Myocyte (in vitro differentiated cells): ENCODE results near the gene ITSN1. TPM values are rescaled to one million over a fixed set of nuclear protein-coding genes. Genes with fewer than 3 reads are reported as not detected.

Source experiments
- DNase-seq: peaks from one replicate; pipeline ENCODE4 v3.0.0-alpha.2; 2012; ENCODE audit warnings: low read depth
- total RNA-seq: library from RNA; depleted of rRNA; stranded (reverse); fragments of >200 nt; gene quantifications from 2 replicates; pipeline ENCODE4 v1.2.3, GENCODE V29; 2014

Gene ITSN1
- total RNA-seq, 1 donor from 2014 or later = 32.2 TPM

GRCh38 chr21:33677450-33677849 is 35.1 kb downstream of the ITSN1 start:
- no peak for DNase-seq

GRCh38 chr21:33680870-33681269 is 38.6 kb downstream of the ITSN1 start:
- no peak for DNase-seq

DNA sequence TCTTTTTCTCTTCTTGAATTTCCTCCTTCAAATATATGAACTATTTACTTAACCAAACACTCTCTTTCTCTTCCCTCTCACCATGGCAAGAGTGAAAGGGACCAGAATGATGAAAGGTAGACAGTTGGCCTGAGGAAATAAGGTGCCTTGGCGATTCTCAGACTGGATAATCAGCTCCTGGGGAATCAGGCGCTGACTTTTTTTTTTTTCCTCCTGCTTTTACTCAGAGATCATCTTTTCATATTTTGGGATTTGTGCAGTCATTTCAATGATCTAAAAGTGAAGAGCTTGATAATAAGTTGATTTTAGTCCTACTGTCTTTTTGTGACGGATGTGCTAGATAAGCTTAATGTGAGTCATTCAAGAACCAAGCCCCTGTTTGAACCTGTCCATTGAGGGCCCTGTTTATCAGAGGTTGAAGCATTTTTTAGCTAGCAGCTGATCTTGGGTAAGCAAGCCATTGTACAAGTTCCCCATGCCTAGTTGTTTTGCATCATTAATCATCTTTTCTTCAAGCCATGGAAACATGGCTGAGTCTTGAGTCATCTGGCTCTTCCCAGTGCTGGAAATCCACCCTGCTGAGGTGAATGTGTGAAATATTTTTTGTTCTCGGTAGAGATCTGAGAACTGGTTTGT is 40.8 kb downstream of the ITSN1 start:
- peak; percentile 78 for DNase-seq

DNA sequence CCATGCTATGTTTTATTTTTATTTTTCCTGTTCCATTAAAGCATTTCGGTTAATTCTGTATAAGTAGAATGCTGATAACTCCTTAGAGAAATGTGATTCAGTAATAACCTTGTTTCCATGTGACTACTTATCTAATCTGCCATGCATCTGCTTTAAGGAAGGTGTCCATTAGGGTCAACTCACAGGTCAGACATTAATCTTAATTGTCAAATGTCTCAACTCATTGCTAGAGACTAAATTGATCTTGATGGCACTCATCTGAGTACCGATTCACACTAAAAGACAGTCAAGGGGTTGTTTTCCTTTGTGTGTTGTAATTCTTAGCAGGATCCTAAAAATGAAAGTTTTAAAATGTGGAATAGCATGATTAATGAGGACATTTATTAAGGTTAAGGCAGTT is 41.8 kb downstream of the ITSN1 start:
- no peak for DNase-seq

- DNase-seq = no peak
Observed at GRCh38 chr21:33684923-33685560, 42.7 kb downstream of the ITSN1 start.

DNA sequence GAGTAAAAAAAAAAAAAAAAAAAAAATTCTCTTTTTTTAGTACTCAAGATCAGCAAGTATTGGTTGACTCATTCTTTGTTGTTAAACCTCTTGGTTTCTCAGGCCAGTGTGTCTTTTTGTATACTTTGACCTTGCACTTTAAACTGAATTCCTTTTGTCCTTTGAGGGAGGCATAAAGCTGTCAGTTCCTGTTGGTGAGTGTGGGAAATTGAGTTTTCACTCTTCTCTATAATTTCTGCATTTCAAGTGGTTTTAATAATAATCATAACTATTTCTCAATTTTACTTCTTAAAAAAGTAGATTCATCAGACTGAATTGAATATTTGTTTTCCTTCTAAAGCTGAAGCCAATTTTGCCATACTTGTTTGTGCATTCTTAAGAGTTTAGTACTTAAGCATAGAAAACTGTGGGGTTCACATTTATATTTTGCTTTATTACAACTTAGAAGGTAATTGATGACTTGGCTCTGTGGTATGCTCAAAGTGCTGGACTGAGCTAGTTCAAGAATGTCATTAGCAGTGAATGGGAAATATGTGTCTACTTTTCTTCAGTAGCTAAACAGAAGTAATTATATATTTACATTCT is 43.4 kb downstream of the ITSN1 start:
- DNase-seq = no peak

- no peak for DNase-seq
Observed at GRCh38 chr21:33686386-33686785, 44.1 kb downstream of the ITSN1 start.

GRCh38 chr21:33687634-33688033 is 45.3 kb downstream of the ITSN1 start:
- DNase-seq = no peak

DNA sequence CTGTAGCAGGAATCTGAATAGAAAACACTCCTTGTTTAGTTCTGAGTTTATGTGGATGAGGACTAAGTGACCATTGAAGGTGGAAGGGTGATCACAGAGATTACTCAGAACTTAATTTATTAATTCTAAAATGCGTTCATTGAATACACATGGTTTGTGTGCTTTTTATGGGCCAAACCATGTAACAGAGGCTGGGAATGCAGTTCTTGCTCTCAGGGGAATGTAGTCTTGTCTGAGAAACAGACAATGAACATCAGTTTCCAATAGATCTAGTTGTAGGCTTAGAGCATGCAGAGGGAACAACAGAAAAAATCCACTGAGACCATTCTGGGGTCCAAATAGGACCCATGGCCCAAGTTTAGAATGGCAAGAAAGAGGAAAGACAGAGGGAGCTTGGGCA is 46.1 kb downstream of the ITSN1 start:
- DNase-seq = no peak

GRCh38 chr21:33690874-33691273 is 48.6 kb downstream of the ITSN1 start:
- no peak for DNase-seq

- no peak for DNase-seq
Observed at GRCh38 chr21:33691945-33692603, 49.8 kb downstream of the ITSN1 start.

- no peak for DNase-seq
Observed at GRCh38 chr21:33695813-33696212, 53.5 kb downstream of the ITSN1 start.

- peak; percentile 37 for DNase-seq
Observed at GRCh38 chr21:33696465-33696864, 54.2 kb downstream of the ITSN1 start.

GRCh38 chr21:33698087-33698860 is 56.0 kb downstream of the ITSN1 start:
- DNase-seq = no peak

- DNase-seq = no peak
Observed at GRCh38 chr21:33699277-33699676, 57.0 kb downstream of the ITSN1 start.

DNA sequence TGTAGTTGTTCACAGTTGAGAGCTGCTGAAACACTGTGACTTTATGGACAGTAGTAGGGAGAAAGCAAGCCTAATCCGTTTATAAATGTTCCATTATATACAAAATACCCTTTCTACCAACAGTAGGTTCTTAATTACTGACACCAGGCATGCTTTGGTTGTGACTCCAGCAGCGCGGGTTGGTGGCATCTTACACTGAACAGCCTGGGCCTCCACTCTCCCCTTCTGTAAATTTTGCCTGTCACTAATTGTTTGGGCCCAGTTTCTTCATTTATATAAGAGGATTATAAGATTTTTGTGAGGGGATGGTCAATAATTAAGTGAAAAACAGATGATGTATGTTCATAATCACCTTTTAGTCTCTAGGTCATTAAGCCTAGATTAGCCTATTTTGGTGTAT is 58.2 kb downstream of the ITSN1 start:
- DNase-seq = no peak

DNA sequence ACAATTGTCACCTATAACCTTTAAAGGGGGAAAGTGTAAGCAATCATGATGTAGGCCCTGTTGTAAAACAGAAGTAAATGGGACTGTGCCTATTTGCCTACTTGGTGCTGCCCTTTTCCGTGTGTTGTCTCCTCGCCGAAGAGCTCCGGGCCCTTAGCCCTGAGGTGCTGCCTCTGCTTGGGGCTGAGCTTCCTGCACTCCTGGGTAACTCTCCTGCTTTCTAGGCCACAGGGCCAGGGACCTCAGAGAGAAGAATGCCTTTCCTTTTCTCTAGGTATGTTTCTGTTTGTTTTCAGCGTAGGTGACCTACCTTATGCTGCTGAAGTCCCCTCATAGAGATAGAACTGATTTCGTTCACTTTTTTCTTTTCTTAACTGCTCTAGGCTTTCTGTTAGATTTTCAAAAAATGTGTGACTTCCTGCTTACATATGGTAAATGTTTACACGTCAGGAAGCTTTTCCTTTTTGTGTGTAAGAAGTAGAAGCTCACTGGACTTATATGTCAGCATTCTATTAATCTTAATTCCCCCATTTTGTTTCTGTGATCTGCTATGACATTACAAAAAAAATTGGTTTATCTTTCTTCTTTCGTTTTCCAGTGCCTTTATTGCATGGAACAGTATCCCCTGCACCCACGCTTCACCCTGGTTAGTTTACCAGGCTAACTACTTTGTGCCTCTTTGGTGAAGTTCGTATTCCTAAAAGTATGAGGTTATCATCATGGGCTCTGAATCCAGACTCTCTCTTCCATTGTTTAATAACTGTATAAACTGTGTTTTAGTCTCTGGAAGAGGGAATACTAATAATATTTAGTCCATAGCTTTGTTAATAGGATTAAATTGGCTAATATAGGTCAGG is 61.7 kb downstream of the ITSN1 start:
- no peak for DNase-seq

DNA sequence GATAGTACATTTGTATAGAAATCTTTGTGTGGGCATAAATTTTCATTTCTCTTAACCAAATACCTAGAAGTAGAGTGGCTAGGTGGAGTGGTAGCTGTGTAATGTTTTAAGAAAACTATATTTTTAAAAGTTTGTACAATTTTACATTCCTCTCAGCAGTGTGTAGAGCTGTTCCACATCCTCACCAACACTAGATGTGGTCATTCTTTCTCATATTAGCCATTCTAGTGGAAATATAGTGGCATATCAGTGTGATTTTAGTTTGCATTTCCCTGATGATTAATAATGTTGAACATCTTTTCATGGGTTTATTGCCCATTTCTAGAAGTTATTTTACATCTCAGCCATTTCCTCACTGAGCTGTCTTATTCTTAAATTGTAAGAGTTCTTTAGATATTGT is 65.5 kb downstream of the ITSN1 start:
- no peak for DNase-seq

DNA sequence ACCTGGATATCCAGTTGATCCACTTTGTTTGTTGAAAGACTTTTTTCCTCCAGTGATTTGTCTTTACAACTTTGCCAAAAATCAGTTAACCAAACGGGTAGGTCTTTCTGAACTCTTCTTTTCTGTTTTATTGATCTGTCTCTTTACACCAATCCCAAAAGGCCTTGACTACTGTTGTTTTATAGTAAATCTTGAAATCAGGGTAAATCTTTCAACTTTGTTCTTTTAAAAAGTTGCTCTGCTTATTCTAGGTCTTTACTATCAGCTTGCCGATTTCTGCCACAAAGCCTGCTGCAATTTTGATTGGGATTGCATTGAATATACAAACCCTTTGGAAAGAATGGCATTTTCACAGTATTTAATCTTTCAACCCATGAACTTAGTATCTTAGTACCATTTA is 66.6 kb downstream of the ITSN1 start:
- DNase-seq = no peak

DNA sequence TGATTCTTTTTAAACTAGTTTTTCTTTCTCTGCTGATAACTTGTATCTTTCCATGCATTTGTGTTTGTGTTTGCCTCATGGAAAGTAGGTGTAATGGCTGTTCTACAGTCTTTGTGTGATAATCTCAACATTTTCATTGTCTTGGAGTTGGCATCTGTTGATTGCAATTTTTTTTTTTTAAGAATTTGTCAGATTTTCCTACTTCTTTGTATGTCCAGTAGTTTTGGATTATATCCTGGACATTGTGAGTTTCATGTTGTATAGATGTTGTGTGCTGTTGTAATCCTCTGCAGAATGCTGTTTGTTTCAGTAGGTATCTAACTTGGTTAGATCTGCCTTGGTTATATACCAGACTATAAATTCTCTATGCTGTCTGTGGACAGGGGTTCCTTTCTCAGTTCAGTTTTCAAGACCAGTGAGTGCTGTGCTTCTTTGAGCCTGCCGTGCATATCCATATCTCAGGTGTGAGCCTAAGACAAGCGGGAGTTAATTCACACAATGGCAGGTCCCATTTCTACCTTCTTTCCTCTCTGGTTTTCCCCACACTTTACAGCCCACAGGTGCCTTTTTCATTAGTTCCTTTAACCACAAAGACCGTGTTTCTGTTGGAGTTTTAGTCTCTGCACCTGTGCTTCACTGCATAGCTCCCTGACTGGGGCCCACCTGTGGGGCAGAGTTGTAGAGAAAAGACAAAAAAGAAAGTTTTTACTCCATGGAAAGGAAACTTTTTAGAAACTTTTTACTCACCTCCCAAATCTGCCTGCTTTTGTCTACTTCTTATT is 69.9 kb downstream of the ITSN1 start:
- no peak for DNase-seq
